Left renal cortex interstitium (tissue), 4 donors: ENCODE data around the gene EHMT1. TPM values are rescaled to one million over a fixed set of nuclear protein-coding genes. Genes with fewer than 3 reads are reported as not detected.
"Not testable (repeated sequence)": the region's sequence is repeated elsewhere in the genome, so short reads cannot be mapped to it uniquely, and the experiment has no call there.

ENCODE experiments used
- DNase-seq, 4 donors: peaks; one replicate each; pipeline ENCODE4 v3.0.0-alpha.2; 2013; ENCODE audit warnings: low read depth in 4 of 4, low spot score in 2 of 4, missing footprints in 1 of 4
- polyA plus RNA-seq, 4 donors: library from polyadenylated mRNA; unstranded; fragments of 120-200 nt; gene quantifications; one replicate each; pipeline ENCODE4 v1.2.1, GENCODE V29; 2013; ENCODE audit not compliant: insufficient read length in 4 of 4

Gene EHMT1
- polyA plus RNA-seq, 4 donors = 64.0 to 89.3 (median 74.9) TPM

DNA sequence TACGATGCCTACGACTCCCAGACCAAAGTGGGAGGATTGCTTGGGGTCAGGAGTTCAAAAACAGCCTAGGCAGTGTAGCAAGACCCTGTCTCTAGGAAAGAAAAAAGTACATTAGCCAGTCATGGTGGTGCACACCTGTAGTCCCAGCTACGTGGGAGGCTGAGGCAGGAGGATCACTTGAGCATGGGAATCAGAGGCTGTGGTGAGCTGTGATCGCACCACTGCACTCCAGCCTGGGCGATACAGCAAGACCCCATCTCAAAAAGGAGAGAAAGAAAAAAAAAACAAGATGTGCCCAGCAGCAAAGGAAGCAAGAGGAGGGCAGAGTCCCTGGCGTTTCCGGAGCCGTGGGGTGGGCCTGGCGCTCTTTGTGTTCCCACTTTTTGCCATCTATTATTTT, 179.3 kb downstream of the EHMT1 start:
- no peak for DNase-seq

DNA sequence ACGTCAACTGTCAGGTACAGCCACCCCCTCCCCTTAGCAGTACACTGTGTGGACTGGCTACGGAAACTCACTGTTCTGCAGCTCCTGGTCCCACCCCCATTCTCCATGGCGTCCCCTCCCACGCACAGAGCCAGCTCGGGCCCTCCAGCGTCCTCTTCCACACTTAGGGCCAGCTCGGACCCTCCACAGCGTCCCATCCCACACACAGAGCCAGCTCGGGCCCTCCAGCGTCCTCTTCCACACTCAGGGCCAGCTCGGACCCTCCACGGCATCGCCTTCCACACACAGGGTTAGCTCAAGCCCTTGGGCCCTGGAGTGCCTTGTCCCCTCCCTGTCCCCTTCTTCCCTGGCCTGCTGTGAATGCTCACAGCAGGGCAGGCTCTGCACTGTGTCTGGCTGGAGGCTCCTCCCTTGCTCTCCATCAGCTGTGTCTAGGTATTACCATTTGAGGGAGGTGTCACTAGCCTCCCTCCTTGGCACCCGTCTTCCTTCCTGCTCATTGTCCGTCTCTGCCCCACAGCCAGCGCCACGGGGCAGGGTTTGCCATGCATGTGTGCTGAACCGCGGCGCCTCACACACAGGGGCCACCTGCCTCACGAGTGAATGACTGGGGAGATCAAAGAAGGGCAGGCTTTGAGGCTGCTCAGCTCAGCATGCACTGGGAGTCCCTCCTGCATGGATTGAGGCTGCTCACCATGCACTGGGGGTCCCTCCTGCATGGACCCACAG, 180.3 kb downstream of the EHMT1 start:
- no peak for DNase-seq

DNA sequence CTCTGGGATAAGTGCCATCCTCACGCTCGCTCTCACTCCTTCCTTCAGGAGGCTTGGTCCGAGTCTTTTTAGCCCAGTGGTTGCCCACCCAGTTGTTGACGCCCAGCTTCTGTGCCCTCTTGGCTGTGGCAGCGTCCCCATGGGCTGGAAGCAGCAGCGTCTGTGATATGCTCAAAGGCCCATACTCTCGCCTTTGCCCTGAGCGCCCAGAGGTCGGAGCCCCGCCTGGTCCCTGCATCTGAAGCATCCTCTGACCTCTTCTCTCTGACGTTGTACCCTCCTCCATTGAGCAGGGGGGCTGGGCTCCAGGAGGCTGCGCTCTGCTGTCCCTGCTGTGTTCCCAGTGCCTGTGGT, 180.8 kb downstream of the EHMT1 start:
- no peak for DNase-seq

DNA sequence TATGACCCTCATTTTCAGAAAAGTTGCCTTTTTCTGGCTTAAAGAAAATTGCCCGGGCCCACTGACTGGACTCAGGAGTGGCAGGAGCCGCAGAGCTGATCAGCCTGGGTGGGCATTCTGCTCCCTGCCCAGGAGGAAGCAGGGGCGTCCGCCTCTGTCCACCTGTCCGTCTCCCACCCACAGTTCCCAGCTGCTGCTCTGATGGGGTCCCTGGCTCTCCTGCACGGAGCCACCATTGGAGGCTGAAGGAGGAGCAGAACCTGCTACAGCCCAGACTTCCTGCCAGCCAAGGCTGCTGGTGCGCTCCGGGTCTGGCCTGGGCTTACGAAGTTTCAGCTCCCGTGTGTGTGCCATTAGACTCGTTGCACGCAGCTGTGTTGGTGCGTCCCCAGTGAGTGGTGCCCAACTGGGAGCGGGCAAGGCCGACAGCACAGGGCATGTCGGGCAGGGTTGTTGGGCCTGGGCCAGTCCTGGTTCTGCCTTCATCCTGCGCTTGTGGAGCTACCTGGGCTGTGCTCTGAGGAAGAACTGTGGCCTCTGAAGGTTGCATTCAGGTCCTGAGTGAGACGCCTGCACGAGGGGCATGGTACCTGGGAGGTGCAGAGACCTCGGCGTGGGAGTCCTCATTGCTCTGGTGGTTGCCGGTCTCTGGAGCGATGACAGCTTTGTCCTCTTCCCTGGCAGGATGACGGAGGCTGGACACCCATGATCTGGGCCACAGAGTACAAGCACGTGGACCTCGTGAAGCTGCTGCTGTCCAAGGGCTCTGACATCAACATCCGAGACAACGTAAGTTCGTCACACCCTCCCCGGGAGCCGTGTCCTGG, 181.6 kb downstream of the EHMT1 start:
- DNase-seq = no peak

DNA sequence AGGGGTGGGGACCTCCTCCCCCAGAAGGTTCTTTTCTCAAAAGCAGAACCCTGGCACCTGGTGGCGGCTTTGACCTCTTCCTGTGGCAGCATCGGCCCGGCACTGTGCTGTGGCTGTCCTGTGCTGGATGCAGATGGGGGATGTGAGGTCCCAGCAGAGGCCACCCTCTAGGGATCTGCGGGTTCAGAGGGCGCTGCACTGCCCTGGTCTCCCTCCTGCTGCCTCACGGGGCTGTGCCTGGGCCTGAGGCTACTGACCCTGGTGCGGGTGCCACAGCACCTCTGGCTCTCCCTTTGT, 182.2 kb downstream of the EHMT1 start:
- DNase-seq = no peak

DNA sequence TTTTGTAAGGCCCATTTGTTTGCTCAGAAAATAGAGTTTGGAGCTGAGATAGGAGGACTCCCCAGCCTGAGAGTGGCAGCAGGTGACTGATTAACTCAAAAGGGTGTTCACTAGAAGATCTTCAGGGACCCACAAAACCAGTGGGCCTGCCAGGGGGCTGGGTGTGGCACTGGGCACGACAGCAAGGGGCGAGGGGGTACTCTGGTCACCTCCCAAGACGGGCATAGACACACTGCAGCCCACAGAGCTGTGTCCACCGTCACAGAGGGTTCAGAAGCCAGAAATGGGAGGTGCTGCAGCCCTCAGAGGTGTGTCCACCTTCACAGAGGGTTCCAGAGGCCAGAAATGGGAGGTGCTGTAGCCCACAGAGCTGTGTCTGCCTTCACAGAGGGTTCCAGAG, 183.2 kb downstream of the EHMT1 start:
- no peak for DNase-seq

DNA sequence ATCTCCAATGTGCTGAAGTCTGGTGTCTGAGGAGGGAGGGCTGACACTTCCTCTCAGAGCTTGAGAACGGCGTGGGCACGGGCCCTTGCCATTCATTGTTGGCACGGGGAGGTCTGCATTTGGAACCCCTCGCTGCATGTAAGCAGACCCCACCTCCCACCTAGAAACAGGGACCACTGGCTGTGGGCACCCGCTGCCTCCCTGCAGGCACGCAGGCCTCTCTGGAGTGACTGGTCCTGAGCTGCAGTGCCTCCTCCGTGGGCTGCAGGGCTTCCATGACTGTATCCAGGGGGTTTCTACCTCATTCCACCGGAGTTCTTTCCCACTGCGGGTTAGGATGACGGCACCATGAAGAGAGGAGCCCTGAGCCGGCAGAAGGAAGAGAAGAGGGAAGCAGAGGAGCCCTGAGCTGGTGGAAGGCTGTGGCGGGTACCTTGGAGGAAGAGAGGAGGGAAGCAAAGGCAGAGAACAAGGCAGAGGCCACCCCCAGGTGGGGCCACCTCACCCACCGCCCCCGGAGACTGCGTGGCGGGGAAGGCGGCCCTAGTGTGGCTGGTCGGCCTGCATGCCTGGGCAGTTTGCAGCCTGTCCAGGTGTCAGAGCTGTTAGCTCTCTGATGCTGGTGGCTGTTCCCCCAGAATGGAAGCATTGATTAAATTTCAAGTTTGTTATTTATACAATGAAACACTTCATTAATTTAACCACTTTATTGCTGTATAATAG, 183.9 kb downstream of the EHMT1 start:
- DNase-seq = no peak

DNA sequence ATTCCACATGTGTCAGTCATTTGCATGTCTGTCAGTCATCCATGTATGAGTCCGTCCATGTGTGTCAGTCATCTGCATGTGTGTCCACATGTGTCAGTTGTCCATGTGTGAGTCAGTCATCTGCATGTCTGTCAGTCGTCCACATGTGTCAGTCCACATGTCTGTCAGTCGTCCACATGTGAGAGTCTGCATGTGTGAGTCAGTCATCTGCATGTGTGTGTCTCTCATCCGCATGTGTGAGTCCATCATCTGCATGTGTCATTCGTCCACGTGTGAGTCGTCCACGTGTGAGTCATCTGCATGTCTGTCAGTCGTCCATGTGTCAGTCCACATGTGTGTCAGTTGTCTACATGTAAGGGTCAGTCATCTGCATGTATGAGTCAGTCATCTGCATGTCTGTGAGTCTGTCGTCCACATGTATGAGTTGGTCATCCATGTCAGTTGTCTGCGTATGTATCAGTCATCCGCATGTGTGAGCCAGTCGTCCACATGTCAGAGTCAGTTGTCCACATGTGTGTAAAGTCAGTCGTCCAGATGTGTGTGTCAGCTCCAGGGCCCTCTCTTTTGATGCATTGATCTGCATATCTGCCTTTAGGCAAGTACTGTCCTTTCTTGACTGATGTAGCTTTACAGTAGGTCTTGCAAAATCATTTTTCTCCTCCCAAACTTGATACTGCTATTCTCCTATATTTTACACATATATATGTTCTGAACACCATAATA, 186.3 kb downstream of the EHMT1 start:
- DNase-seq = no peak

DNA sequence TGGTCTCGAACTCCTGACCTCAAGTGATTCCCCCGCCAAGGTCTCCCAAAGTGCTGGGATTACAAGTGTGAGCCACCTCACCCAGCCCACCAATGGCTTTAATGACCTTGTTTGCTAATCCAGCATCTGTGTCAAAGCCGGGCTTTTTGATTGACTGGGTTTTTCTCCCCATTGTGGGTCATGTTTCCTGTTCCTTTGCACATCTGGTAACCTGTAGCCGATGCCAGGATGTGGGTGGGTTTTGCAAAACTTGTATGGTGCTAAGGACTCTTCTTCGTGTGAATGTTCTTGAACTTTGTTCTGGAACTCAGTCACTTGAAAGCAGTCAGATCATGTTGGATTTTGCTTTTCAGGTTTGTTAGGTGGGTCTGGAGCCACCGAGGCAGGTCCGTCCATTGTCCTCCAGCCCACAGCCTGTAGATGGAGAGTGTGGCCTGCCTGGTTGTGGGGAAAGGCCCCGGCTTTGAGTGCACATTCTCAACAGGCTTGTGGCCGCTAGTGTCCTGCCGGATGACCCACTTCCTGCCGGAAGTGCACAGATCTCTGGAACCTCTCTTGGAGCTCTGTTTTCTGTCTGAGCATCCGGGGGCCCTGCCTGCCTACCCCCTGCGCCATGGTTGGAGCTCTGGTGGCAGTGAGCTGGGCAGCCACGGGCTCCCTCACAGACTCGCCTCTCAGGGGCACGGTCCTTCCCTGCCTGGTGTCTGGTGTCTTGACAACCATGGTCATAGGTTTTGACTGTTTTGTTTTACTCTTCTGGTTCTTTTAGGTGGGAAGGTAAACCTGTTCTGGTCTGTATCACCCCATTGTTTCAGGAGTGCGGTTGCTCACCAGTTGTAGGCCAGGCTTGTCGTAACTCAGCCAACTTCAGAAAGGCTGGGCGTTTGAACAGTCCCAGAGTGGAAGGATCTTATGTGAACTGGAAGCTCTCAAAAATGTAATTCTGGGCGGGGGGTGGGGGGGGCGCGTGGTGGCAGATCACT, 189.2 kb downstream of the EHMT1 start:
- DNase-seq = no peak

DNA sequence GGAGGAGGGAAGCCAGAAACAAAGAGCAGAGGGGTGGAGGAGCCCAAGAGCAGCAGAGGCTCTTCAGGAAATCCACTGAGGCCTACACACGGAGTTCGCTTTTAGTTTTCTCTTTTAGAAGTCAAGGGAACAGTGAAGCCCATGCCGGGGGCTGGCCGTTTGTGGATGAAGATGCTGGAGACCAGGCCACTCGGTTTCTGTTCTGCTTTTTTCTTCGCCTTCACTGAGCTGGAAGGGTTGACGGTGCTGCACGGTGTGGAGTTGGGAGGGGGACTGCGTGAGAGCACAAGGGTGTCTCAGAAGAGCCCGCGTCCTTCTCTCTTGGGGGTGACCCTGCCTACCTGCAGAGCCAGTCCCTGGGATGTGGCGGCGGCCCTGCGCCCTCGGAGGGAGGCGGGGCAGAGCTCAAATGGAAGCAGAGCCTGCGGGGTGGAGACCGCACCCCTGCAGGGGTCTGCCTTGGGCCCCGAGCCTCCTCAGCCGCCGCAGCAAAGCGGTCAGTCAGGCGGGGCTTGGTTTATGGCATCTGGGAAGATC, 190.3 kb downstream of the EHMT1 start:
- no peak for DNase-seq

DNA sequence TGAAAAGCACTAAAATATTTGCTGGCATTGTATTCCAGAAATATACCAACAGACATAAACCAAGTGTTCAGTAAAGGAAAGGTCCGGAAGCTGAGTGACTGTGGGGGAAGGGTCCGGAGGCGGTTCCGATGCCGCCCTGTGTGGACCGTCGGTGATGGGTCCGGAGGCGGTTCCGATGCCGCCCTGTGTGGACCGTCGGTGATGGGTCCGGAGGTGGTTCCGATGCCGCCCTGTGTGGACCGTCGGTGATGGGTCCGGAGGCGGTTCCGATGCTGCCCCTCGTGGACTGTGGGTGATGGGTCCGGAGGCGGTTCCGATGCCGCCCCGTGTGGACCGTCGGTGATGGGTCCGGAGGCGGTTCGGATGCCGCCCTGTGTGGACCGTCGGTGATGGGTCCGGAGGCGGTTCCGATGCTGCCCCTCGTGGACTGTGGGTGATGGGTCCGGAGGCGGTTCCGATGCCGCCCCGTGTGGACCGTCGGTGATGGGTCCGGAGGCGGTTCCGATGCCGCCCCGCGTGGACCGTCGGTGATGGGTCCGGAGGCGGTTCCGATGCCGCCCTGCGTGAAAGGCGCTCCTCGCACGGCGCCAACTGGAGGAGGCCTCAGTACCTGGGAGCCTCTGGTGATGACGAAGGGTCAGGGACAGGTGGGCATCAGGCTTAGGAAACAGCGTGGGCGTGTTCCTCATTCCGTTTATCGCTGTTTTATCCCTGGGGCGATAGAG, 191.1 kb downstream of the EHMT1 start:
- DNase-seq = not testable (repeated sequence)

DNA sequence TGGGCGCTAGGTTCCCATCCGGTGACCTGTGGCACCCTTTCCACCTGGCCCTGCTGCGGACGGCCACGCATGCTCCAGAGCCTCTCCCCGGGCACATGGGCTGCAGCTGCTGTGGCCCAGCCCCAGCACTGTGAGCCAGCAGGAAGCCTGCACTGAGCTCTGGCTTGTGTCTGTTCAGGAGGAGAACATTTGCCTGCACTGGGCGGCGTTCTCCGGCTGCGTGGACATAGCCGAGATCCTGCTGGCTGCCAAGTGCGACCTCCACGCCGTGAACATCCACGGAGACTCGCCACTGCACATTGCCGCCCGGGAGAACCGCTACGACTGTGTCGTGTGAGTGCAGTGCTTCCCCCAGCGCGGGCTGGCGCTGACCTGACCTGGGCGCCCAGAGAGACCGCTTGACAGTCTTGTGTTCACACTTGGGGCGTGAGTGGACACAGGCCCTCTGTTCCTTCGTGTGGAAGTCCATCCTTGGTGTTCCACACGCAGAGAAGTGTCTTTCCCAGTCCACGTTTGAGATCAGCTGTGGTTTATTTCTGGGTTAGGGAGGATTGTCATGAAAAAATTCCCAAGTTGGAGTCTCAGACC, 192.6 kb downstream of the EHMT1 start:
- no peak for DNase-seq

DNA sequence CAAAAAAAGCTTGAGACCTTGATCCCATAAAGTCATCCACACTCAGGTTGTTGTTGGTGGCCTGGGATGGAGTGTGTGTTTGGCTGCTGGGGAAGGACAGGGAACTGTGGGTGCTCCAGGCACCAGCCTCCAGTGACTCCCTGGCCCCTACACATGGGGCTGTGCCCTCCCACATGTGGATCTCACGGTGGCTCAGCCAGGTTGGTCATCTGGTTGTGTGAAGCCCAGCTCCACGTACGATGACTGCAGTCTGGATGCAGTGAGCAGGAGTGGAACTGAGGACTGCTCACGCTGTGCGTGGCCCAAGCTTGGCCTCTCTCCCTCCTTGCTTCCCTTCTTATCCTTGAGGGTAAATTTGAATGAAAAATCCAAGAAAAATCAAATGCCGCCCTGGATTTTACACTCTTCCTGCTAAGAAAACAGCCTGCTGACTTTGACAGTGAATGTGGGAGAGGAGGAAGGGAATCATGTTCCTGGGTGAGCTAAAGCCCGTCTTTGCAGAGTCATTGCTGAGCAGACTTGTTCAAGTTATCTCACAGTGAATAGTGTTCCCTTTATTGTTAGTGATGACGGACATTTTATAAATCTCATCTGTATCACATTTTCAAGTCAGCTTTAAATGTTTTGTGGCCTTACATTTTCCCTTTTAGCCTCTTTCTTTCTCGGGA, 193.7 kb downstream of the EHMT1 start:
- no peak for DNase-seq

DNA sequence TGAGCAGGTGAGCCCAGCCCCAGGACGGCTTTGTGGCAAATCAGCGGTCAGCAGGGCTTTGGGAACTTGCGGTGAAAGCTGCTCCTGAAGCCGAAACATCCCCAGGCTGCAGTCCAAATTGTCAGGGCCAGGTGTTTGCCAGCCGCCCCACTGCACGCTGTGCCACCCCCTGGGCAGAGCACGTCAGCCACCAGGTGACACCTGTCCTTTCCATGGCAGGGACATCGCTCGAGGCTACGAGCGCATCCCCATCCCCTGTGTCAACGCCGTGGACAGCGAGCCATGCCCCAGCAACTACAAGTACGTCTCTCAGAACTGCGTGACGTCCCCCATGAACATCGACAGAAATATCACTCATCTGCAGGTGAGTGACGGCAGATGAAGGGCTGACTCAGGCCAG, 194.4 kb downstream of the EHMT1 start:
- DNase-seq = no peak

DNA sequence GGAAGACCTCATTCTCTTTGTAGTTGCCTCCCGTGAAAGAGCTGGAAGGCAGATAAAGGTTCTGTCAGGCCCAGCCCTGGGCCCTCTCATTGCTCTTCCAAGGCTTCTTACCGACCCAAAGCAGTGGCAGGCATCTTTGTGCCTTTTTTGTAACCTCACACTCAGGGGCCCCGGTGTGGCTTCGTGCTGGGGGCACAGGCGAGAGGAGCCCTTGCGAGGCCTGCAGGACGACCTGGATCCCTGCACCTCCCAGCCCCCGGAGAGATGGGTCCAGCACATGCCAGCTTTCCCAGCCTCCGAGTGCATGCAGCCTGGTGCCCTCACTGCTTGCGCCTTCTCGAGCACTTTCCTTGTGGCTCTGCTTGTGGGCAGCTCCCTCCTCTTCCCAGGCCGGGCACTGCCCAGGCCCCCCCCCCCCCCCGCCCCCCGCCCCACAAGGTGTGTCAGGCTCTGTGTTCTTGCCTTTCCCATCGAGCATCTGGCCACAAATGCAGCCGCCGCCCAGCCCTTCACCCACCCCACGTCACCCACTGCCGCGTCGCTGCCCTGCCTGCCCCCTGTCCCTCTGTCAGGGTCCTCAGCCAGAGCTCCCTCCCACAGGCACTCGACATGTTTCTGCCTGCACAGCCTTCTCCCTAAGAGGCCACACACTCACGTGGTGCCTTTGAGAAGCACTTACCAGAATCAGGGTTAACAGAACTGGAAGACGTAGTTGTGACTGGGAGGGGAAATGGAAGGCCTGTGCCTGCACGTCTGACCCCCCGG, 195.0 kb downstream of the EHMT1 start:
- no peak for DNase-seq

DNA sequence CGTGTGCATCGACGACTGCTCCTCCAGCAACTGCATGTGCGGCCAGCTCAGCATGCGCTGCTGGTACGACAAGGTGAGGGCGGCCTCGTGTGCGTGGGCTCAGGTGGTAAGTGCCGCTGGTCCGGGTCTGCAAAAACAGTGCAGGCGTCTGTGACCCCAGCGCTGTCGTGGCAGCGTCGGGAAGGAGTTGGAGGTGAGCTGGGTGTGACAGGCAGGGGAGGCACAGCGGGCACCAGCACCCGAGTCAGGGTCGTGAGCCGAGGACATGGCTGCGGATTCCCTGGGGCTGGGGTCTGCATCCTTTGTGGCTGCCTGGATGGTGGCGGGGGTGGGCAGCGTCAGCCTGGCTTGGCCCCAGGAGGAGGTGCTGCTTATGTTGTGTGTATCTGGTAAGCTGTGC, 195.6 kb downstream of the EHMT1 start:
- no peak for DNase-seq

DNA sequence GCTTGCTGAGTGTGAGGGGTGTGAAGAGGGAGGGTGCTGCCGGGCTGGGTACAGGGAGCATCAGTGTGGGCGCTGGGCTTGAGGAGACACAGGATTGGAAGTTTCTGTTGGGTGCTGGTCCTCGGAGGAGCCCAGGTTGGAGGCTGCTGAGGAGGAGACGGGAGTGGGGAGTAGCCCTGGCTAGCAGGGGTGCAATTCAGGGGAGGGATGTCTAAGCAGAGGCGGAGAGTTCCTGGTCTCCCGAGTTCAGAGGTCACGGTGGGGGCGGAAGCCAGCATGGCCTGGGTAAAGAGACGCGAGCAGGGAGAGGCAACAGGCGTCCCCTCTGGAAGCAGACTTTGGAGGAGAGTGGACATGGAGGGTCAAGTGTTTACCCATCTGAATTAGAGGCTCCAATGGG, 196.0 kb downstream of the EHMT1 start:
- no peak for DNase-seq
